ENCODE measurements around the gene VRK1.

- TF ChIP-seq CTCF (IDR thresholded peaks at IDR 0.05) = no peak
- no peak for TF ChIP-seq EZH2 (IDR thresholded peaks at IDR 0.05; ENCODE audit: borderline replicate concordance, insufficient read depth, low read depth, low read length, poor library complexity, severe bottlenecking)
Measured at GRCh38 chr14:96752594-96752993, 44.6 kb upstream of the VRK1 start.
